ENCODE data around the gene ZSCAN9. TPM values are rescaled to one million over a fixed set of nuclear protein-coding genes. Genes with fewer than 3 reads are reported as not detected.

Gene ZSCAN9
- total and polyA plus RNA-seq, 2 of the 13 experiments (the other 11 are each of a cell fraction or from before 2014, with no cell fraction given), result 14.6 to 17.8 TPM

DNA sequence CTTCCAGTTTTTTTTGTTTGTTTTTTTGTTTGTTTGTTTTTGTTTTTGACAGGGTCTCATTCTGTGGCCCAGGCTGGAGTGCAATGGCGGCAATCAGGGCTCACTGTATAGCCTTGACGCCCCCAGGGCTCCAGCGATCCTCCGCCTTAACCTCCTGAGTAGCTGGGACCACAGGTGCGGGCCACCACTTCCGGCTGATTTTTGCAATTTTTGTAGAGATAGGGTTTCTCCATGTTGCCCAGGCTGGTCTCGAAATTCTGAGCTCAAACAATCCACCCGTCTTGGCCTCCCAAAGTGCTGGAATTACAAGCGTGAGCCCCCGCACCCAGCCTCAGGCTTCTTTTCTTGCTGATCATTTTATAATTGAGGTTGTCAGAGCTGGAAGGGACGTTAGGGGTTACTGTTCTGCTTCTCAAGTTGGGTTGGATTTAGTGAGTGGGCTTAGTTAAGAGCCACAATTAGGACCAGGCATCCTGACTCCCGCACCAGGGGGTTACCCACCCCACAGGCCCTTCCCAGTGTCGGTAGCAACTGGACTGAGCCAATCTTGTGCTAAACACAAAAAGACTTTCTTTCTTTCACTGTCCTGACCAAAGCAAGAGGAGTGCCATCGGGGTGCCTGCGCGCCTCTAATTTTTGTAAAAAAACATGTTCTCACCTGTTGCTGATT is 13.1 kb upstream of the ZSCAN9 start (continued):
- TF ChIP-seq, protein P1, sequence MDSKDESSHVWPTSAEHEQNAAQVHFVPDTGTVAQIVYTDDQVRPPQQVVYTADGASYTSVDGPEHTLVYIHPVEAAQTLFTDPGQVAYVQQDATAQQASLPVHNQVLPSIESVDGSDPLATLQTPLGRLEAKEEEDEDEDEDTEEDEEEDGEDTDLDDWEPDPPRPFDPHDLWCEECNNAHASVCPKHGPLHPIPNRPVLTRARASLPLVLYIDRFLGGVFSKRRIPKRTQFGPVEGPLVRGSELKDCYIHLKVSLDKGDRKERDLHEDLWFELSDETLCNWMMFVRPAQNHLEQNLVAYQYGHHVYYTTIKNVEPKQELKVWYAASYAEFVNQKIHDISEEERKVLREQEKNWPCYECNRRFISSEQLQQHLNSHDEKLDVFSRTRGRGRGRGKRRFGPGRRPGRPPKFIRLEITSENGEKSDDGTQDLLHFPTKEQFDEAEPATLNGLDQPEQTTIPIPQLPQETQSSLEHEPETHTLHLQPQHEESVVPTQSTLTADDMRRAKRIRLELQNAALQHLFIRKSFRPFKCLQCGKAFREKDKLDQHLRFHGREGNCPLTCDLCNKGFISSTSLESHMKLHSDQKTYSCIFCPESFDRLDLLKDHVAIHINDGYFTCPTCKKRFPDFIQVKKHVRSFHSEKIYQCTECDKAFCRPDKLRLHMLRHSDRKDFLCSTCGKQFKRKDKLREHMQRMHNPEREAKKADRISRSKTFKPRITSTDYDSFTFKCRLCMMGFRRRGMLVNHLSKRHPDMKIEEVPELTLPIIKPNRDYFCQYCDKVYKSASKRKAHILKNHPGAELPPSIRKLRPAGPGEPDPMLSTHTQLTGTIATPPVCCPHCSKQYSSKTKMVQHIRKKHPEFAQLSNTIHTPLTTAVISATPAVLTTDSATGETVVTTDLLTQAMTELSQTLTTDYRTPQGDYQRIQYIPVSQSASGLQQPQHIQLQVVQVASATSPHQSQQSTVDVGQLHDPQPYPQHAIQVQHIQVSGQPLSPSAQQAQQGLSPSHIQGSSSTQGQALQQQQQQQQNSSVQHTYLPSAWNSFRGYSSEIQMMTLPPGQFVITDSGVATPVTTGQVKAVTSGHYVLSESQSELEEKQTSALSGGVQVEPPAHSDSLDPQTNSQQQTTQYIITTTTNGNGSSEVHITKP (CRISPR knock-in tag; IDR thresholded peaks at IDR 0.05; ENCODE audit: low read depth), result peak; percentile 89
- TF ChIP-seq, protein P2, sequence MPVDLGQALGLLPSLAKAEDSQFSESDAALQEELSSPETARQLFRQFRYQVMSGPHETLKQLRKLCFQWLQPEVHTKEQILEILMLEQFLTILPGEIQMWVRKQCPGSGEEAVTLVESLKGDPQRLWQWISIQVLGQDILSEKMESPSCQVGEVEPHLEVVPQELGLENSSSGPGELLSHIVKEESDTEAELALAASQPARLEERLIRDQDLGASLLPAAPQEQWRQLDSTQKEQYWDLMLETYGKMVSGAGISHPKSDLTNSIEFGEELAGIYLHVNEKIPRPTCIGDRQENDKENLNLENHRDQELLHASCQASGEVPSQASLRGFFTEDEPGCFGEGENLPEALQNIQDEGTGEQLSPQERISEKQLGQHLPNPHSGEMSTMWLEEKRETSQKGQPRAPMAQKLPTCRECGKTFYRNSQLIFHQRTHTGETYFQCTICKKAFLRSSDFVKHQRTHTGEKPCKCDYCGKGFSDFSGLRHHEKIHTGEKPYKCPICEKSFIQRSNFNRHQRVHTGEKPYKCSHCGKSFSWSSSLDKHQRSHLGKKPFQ (CRISPR knock-in tag; IDR thresholded peaks at IDR 0.05; ENCODE audit: insufficient replicate concordance), result no peak
- TF ChIP-seq TARDBP (CRISPR knock-in tag; IDR thresholded peaks at IDR 0.05) (no peak), KAT7 (CRISPR knock-in tag; IDR thresholded peaks at IDR 0.05; ENCODE audit: borderline replicate concordance) (peak; percentile 11; the same call in 1 of the 2 replicates), PRMT3 (CRISPR knock-in tag; IDR thresholded peaks at IDR 0.05; ENCODE audit: borderline replicate concordance, low read depth) (no peak), ZNF883 (CRISPR knock-in tag; IDR thresholded peaks at IDR 0.05; ENCODE audit: not compliant biosample characterization) (no peak), NKX3-1 (CRISPR knock-in tag; IDR thresholded peaks at IDR 0.05) (no peak), ZNF432 (CRISPR knock-in tag; IDR thresholded peaks at IDR 0.05; ENCODE audit: borderline replicate concordance) (no peak), ZSCAN31 (CRISPR knock-in tag; IDR thresholded peaks at IDR 0.05; ENCODE audit: low read depth) (no peak), ZNF234 (CRISPR knock-in tag; conservative IDR thresholded peaks at IDR 0.05) (no peak), CENPT (CRISPR knock-in tag; IDR thresholded peaks at IDR 0.05; ENCODE audit: low read depth) (no peak), ZNF782 (CRISPR knock-in tag; IDR thresholded peaks at IDR 0.05; ENCODE audit: borderline replicate concordance) (no peak)
- TF ChIP-seq, protein P3, sequence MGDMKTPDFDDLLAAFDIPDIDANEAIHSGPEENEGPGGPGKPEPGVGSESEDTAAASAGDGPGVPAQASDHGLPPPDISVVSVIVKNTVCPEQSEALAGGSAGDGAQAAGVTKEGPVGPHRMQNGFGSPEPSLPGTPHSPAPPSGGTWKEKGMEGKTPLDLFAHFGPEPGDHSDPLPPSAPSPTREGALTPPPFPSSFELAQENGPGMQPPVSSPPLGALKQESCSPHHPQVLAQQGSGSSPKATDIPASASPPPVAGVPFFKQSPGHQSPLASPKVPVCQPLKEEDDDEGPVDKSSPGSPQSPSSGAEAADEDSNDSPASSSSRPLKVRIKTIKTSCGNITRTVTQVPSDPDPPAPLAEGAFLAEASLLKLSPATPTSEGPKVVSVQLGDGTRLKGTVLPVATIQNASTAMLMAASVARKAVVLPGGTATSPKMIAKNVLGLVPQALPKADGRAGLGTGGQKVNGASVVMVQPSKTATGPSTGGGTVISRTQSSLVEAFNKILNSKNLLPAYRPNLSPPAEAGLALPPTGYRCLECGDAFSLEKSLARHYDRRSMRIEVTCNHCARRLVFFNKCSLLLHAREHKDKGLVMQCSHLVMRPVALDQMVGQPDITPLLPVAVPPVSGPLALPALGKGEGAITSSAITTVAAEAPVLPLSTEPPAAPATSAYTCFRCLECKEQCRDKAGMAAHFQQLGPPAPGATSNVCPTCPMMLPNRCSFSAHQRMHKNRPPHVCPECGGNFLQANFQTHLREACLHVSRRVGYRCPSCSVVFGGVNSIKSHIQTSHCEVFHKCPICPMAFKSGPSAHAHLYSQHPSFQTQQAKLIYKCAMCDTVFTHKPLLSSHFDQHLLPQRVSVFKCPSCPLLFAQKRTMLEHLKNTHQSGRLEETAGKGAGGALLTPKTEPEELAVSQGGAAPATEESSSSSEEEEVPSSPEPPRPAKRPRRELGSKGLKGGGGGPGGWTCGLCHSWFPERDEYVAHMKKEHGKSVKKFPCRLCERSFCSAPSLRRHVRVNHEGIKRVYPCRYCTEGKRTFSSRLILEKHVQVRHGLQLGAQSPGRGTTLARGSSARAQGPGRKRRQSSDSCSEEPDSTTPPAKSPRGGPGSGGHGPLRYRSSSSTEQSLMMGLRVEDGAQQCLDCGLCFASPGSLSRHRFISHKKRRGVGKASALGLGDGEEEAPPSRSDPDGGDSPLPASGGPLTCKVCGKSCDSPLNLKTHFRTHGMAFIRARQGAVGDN (CRISPR knock-in tag; IDR thresholded peaks at IDR 0.05), result peak; percentile 29
- TF ChIP-seq, protein P4, sequence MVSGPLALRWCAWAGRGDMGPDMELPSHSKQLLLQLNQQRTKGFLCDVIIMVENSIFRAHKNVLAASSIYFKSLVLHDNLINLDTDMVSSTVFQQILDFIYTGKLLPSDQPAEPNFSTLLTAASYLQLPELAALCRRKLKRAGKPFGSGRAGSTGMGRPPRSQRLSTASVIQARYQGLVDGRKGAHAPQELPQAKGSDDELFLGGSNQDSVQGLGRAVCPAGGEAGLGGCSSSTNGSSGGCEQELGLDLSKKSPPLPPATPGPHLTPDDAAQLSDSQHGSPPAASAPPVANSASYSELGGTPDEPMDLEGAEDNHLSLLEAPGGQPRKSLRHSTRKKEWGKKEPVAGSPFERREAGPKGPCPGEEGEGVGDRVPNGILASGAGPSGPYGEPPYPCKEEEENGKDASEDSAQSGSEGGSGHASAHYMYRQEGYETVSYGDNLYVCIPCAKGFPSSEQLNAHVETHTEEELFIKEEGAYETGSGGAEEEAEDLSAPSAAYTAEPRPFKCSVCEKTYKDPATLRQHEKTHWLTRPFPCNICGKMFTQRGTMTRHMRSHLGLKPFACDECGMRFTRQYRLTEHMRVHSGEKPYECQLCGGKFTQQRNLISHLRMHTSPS (CRISPR knock-in tag; IDR thresholded peaks at IDR 0.05; ENCODE audit: low read depth), result no peak
